GM10847 (cell line): ENCODE measurements around the gene SKA1.

Experiments
- POLR2A ChIP-seq: IDR thresholded peaks from 2 replicates; pipeline ENCODE4 v1.6.1; 2011; ENCODE audit not compliant: insufficient read length; ENCODE audit errors: extremely low read depth

SKA1 gene

GRCh38 chr18:50418650-50419049 lies 43.8 kb downstream of the SKA1 start:
- no peak for TF ChIP-seq POLR2A

GRCh38 chr18:50422286-50422898 lies 47.5 kb downstream of the SKA1 start:
- TF ChIP-seq POLR2A: no peak

- TF ChIP-seq POLR2A: no peak
Observed at GRCh38 chr18:50424877-50425690, 50.2 kb downstream of the SKA1 start.

GRCh38 chr18:50427896-50428295 lies 53.0 kb downstream of the SKA1 start:
- no peak for TF ChIP-seq POLR2A

GRCh38 chr18:50428531-50429206 lies 53.8 kb downstream of the SKA1 start:
- TF ChIP-seq POLR2A: no peak

- no peak for TF ChIP-seq POLR2A
Observed at GRCh38 chr18:50429207-50429948, 54.5 kb downstream of the SKA1 start.

- no peak for TF ChIP-seq POLR2A
Observed at GRCh38 chr18:50432915-50433314, 58.1 kb downstream of the SKA1 start.

- TF ChIP-seq POLR2A: no peak
Observed at GRCh38 chr18:50439460-50440015, 64.7 kb downstream of the SKA1 start.

- TF ChIP-seq POLR2A: no peak
Observed at GRCh38 chr18:50441016-50441415, 66.2 kb downstream of the SKA1 start.

- TF ChIP-seq POLR2A: no peak
Observed at GRCh38 chr18:50441501-50441900, 66.7 kb downstream of the SKA1 start.
